Thyroid gland (tissue), 4 donors: Measurements from ENCODE around the gene MRPL54.

Experiments used
- CTCF ChIP-seq, 6 experiments: fragments of 200-600 bp in 3 of 6; fragments of 450-650 bp in 3 of 6; sonication (generic) in 3 of 6; IDR thresholded peaks; one replicate each; pipeline ENCODE4 v1.5.1; 2016 to 2019; ENCODE audit warnings: antibody characterized with exemption in 6 of 6, mild to moderate bottlenecking in 2 of 6, inconsistent platforms in 1 of 6, moderate library complexity in 1 of 6
- POLR2A ChIP-seq, 2 donors: fragments of 450-650 bp; IDR thresholded peaks; one replicate each; pipeline ENCODE4 v1.6.1; 2017; ENCODE audit warnings: antibody characterized with exemption in 2 of 2, mild to moderate bottlenecking in 2 of 2, moderate library complexity in 1 of 2

GRCh38 chr19:3750211-3750610 lies 12.3 kb upstream of the MRPL54 start:
- no peak for TF ChIP-seq CTCF (IDR thresholded peaks at IDR 0.05)
- TF ChIP-seq POLR2A (IDR thresholded peaks at IDR 0.05), result no peak
